Nephron (organoid): ENCODE measurements around the gene TBXAS1.

Experiments
- H3K27ac Mint-ChIP-seq, 3 experiments: 2 replicates each; pipeline ENCODE4 v1.8.0; 2020; ENCODE audit warnings: mixed read lengths in 3 of 3, mild to moderate bottlenecking in 2 of 3, moderate library complexity in 1 of 3
- H3K27me3 Mint-ChIP-seq: 2 replicates; pipeline ENCODE4 v1.8.0; 2021; ENCODE audit warnings: low read depth, mild to moderate bottlenecking, moderate library complexity, mixed read lengths
- H3K36me3 Mint-ChIP-seq: 2 replicates; pipeline ENCODE4 v1.8.0; 2020; ENCODE audit warnings: low read depth, mixed read lengths
- H3K4me1 Mint-ChIP-seq: 2 replicates; pipeline ENCODE4 v1.8.0; 2020; ENCODE audit warnings: mixed read lengths
- H3K4me3 Mint-ChIP-seq, 3 experiments: 2 replicates each; pipeline ENCODE4 v1.8.0; 2020; ENCODE audit warnings: mild to moderate bottlenecking in 3 of 3, mixed read lengths in 3 of 3, moderate library complexity in 2 of 3
- H3K9me3 Mint-ChIP-seq: 2 replicates; pipeline ENCODE4 v1.8.0; 2020; ENCODE audit warnings: mixed read lengths
- TF ChIP-seq, protein P1 (sequence below), 3 experiments: fragments of 200-600 bp; sonication (generic); IDR thresholded peaks; one replicate each; pipeline ENCODE4 v1.5.0; 2021; ENCODE audit warnings: antibody characterized with exemption in 3 of 3; ENCODE audit not compliant: unreplicated experiment in 3 of 3

The TBXAS1 gene

GRCh38 chr7:140039066-140039465 lies 210.0 kb downstream of the TBXAS1 start:
- H3K27ac Mint-ChIP-seq: peak overlapping the region in 1 of 3 experiments; percentile 2
- no peaks in the 10 kb centered on the region for H3K36me3 Mint-ChIP-seq
- TF ChIP-seq, protein P1, sequence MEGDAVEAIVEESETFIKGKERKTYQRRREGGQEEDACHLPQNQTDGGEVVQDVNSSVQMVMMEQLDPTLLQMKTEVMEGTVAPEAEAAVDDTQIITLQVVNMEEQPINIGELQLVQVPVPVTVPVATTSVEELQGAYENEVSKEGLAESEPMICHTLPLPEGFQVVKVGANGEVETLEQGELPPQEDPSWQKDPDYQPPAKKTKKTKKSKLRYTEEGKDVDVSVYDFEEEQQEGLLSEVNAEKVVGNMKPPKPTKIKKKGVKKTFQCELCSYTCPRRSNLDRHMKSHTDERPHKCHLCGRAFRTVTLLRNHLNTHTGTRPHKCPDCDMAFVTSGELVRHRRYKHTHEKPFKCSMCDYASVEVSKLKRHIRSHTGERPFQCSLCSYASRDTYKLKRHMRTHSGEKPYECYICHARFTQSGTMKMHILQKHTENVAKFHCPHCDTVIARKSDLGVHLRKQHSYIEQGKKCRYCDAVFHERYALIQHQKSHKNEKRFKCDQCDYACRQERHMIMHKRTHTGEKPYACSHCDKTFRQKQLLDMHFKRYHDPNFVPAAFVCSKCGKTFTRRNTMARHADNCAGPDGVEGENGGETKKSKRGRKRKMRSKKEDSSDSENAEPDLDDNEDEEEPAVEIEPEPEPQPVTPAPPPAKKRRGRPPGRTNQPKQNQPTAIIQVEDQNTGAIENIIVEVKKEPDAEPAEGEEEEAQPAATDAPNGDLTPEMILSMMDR (IDR thresholded peaks at IDR 0.05; ENCODE audit: unreplicated experiment in 3 of 3): no peak
- H3K9me3 Mint-ChIP-seq: no peaks in the 10 kb centered on the region
- peaks cover 19% of the 10 kb centered on the region for H3K4me1 Mint-ChIP-seq
- H3K4me3 Mint-ChIP-seq: no peak overlapping the region
- peaks cover 10% of the 10 kb centered on the region for H3K27me3 Mint-ChIP-seq

- Mint-ChIP-seq H3K27ac (no peak overlapping the region), H3K27me3 (peaks cover 10% of the 10 kb centered on the region), H3K9me3 (no peaks in the 10 kb centered on the region), H3K4me3 (no peak overlapping the region), H3K4me1 (peaks cover 19% of the 10 kb centered on the region), H3K36me3 (no peaks in the 10 kb centered on the region)
- TF ChIP-seq, protein P1 (IDR thresholded peaks at IDR 0.05; ENCODE audit: unreplicated experiment in 3 of 3): no peak
These were observed 210.8 kb downstream of the TBXAS1 start for GRCh38 chr7:140039896-140040295.

DNA sequence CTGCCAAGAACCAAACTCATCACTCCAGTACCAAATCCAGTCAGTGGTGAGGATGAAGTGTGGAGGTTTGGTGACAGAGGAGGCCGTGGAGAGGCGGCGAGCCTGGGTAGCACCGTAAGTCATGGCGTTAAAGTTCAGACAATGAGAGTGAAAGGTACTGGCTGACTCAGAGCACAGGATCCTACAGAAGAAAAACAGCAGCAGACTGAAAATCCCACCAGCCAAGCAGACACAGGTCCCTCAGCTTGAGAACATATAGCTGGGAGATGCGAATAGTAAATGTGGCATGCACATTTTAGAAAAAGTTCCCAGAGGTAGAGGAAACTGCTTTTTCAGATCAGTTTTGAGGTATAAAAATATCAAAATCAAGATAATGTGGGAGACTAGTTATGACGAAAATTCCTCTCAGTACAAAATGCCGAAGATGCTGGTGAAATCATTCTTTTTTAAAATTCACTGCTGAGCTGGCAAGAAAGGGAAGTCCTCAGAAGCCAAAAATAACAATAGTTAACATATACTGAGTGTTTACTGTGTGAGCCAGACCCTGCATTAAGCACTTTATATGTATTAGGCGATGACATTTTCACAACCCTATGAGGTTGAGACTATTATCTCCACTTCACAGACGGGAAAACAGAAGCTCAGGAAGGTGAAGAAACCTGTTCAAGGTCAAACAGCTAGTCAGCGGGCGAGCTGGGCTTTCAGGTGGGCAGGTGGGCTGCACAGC lies 212.8 kb downstream of the TBXAS1 start:
- Mint-ChIP-seq H3K27me3 (peaks cover 10% of the 10 kb centered on the region), H3K36me3 (no peaks in the 10 kb centered on the region), H3K9me3 (no peaks in the 10 kb centered on the region), H3K4me1 (peaks cover 26% of the 10 kb centered on the region), H3K27ac (peak overlapping the region in 2 of 3 experiments; percentile 50 to 69), H3K4me3 (no peak overlapping the region)
- TF ChIP-seq, protein P1 (IDR thresholded peaks at IDR 0.05; ENCODE audit: unreplicated experiment in 3 of 3): no peak

DNA sequence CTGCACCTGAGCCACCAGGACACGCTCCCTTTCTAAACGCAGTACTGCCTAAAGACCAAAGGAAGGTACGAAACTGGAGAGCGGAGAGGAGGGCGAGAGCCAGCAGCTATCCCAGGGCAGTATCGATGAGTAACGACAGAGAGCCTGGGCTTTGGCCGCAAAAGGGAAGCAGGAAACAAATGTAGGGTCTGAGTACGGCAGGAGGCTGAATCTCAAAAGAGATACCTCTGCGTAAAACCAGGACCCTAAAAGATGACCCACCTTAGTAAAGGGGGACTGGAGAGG lies 213.3 kb downstream of the TBXAS1 start:
- H3K27ac Mint-ChIP-seq: peak overlapping the region in 2 of 3 experiments; percentile 50 to 69
- H3K36me3 Mint-ChIP-seq: no peaks in the 10 kb centered on the region
- peaks cover 10% of the 10 kb centered on the region for H3K27me3 Mint-ChIP-seq
- H3K4me1 Mint-ChIP-seq: peaks cover 26% of the 10 kb centered on the region
- TF ChIP-seq, protein P1 (IDR thresholded peaks at IDR 0.05; ENCODE audit: unreplicated experiment in 3 of 3): no peak
- no peaks in the 10 kb centered on the region for H3K9me3 Mint-ChIP-seq
- no peak overlapping the region for H3K4me3 Mint-ChIP-seq

- Mint-ChIP-seq H3K36me3 (no peaks in the 10 kb centered on the region), H3K4me3 (no peak overlapping the region), H3K9me3 (no peaks in the 10 kb centered on the region), H3K27me3 (peaks cover 7% of the 10 kb centered on the region), H3K4me1 (peaks cover 20% of the 10 kb centered on the region), H3K27ac (no peak overlapping the region)
- TF ChIP-seq, protein P1 (IDR thresholded peaks at IDR 0.05; ENCODE audit: unreplicated experiment in 3 of 3): no peak
These were observed 215.2 kb downstream of the TBXAS1 start for GRCh38 chr7:140044251-140044650.

DNA sequence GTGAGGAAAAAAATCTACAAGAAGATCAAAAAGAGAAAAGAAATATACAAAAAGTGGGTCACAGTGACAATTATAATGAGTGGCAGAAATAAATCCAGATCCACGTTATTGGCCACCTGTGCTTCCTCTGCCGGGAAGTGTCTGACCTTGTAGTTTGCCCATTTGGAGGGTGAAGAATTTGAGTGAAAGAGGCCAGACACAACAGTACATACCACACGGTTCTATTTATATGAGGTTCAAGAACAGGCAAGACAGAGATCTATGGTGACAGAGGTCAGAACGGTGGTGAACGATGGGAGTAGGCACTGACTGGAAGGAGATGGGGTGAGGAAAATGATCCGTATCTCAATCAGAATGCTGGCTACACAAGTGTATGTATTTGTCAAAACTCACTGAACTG lies 216.6 kb downstream of the TBXAS1 start:
- TF ChIP-seq, protein P1 (IDR thresholded peaks at IDR 0.05; ENCODE audit: unreplicated experiment in 3 of 3): no peak
- H3K27me3 Mint-ChIP-seq: peaks cover 3% of the 10 kb centered on the region
- peaks cover 18% of the 10 kb centered on the region for H3K4me1 Mint-ChIP-seq
- H3K9me3 Mint-ChIP-seq: no peaks in the 10 kb centered on the region
- peak overlapping the region in 1 of 3 experiments; percentile 43 for H3K27ac Mint-ChIP-seq
- H3K4me3 Mint-ChIP-seq: no peak overlapping the region
- H3K36me3 Mint-ChIP-seq: no peaks in the 10 kb centered on the region
